ENCODE measurements around the gene SLBP.

Gene SLBP

DNA sequence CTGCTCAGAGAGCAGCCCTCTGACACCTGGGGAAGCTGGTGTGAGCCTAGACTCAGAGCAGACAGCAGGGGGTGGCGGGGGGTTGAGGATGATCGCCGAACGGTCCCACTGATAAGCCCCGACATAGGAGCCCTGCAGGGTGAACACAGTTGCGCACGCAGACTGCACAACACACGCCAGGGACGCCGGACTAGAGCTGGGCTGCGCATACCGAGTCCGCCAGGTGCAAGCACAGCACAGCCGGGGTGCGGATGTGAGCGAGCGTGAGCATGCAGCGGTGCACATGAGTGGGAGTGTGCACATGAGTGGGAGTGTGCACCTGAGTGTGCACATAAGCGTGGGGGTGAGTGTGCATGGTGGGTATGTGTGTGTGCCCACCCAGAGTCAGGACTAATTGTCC, 64.7 kb downstream of the SLBP start:
- no peak for DNase-seq

GRCh38 chr4:1646690-1647089, 65.4 kb downstream of the SLBP start:
- DNase-seq = peak; percentile 41

- DNase-seq = peak; percentile 46
Measured at GRCh38 chr4:1644891-1645657, 67.0 kb downstream of the SLBP start.

DNA sequence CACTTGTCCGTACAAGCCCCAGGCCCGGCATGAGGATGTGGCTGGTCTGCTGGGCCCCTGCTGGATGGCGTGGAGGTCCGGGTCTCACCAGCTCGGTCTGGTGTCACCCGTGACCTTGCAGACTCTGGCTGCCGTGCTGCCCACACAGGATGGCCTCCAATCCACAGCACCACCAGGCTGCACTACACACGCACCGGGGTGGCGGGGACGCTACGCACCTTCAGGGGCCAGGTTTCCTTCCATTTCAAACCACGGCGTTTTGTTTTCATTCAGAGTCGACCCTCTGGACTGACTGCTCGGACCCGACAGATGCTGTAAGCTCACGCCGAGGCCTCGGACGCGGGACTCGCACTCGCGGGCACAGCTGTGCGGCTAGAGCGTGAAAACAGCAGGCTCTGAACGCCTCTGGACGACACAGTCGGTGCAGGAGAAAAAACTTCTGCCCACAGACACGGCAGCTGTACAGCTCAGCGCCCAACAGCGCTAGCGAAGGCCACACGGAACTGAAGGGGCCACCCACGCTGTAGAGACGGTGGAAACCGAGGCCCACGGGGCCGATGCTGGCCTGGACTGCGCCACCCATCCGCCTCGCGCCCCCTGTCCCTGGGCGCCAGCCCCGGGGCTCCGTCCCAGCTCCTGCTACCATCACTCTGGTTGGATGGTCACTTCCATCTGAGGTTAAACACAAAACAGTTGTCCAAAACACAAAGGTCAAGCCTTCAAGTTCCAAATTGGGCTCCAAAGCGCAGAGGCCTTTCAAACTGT, 68.0 kb downstream of the SLBP start:
- no peak for DNase-seq
